ENCODE data around the gene MBD3.
"Not testable (repeated sequence)": the region's sequence is repeated elsewhere in the genome, so short reads cannot be mapped to it uniquely, and the experiment has no call there.

Gene MBD3

GRCh38 chr19:1533510-1534150 is 59.0 kb downstream of the MBD3 start:
- no peak for DNase-seq

- DNase-seq, result no peak
Observed at GRCh38 chr19:1532003-1532402, 60.7 kb downstream of the MBD3 start.

DNA sequence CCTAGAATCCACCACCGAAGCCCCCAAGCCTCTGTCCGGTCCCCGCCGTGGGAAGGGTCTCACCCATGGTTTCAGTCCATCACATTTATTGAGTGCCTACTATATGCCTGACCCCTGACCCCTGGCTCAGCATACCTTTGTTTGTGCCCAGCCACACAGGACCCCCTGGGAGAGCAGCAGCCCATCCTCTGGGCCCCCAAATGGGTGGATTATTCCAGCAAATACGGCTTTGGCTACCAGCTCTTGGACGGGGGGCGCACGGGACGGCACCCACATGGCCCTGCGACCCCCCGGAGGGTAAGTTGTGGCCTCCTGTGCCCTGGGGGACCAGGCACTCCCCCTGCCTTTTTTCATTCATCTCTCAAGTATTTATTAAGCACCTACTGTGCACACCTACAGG is 61.1 kb downstream of the MBD3 start:
- no peak for DNase-seq

DNA sequence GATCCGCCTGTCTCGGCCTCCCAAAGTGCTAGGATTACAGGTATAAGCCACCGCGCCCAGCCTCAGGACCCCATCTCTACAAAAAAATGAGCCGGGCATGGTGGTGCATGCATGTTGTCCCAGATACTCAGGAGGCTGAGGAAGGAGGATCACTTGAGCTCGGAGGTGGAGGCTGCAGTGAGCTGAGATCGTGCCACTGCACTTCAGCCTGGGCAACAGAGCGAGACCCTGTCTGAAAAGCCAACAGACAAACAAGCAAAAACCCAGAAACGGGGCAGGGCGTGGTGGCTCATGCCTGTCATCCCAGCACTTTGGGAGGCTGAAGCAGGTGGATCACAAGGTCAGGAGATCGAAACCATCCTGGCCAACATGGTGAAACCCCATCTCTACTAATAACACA is 61.8 kb downstream of the MBD3 start:
- DNase-seq, result not testable (repeated sequence)

- DNase-seq, result no peak
Observed at GRCh38 chr19:1529430-1529816, 63.2 kb downstream of the MBD3 start.

DNA sequence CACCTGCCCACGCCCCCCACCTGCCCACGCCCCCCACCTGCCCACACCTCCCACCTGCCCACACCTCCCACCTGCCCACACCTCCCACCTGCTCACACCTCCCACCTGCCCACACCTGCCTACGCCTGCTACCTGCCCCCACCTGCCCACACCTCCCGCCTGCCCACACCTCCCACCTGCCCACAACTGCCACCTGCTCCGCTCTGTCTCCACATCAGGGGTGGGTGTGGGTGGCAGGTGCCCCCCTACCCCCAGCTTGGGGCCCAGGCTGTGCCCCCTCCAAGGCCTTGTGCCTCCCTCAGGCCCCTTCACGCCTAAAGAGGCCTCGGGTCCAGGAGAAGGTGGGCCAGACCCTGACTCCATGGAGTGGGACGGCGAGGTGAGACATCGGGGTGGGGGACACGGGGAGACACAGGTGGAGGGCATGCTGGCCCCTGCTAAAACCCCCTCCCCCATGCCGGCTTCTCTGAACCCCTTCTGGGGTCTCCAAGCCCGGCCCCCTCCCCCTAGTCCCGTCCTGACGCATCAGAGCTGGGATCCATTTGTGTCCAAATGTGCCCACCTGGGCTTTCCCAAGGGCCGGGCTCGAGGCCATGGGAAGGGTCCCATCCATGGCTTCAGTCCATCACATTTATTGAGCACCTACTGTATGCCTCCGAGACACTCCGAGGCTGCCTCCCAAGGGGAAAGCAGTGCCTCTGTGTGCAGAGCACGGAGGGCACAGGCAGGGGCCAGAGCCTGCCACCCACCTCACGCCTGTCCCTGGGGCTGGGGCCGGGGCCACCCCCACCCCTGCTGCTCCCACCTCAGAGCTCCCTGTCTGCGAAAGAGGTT is 63.9 kb downstream of the MBD3 start:
- no peak for DNase-seq

- no peak for DNase-seq
Observed at GRCh38 chr19:1527650-1528309, 64.9 kb downstream of the MBD3 start.

DNA sequence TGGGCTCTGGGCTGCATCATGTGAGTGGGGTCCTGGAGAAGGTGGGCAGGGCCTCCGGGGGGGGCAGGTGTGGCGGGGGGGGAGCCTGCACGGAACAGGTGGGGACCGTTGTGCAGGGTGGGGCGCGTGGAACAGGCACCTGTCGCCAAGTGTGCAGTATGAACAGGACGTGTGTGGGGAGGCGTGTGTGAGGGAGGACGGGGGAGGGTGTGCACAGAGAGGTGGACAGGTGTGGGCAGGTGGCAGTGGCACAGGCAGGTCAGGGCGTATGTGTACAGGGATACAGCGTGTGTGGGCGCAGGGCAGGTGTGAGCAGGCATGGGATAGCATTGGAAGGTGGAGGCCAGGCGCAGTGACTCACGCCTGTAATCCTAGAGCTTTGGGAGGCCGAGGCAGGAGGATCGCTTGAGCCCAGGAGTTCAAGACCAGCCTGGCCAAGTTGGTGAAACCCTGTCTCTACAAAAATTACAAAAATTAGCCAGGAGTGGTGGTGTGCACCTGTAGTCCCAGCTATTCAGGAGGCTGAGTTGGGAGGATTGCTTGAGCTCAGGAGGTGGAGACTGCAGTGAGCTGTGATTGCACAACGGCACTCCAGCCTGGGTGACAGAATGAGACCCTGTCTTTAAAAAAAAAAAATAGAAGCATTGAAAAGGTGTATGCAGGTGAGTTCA is 65.6 kb downstream of the MBD3 start:
- DNase-seq, result no peak

DNA sequence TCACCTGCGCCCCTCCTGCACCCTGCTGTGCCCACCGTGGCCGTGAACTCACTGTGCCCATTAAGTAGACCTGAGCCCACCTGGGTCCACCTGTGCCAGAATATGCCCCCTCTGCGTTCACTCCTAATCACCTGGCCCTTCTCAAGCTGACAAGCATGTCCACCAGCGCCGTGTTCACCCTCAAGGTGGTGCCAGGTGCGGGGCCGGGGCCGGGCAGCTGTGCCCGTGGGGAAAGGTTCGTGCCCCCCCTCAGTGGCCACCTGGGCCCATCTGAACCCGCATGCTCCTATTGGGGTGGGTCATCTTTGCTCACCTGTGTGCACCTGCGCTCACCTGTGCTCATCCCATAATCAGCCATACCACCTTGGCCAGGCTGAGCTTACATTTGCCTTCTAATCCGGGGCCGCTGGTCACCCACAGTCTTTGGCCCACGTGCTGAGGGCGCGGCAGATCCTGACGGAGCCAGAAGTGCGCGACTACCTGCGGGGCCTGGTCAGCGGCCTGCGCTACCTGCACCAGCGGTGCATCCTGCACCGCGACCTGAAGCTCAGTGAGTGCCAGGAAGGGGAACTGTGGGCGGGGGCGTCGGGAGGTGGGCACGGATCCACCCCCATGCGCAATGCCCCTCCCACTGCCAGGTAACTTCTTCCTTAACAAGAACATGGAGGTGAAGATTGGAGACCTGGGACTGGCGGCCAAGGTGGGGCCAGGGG is 66.4 kb downstream of the MBD3 start:
- no peak for DNase-seq

DNA sequence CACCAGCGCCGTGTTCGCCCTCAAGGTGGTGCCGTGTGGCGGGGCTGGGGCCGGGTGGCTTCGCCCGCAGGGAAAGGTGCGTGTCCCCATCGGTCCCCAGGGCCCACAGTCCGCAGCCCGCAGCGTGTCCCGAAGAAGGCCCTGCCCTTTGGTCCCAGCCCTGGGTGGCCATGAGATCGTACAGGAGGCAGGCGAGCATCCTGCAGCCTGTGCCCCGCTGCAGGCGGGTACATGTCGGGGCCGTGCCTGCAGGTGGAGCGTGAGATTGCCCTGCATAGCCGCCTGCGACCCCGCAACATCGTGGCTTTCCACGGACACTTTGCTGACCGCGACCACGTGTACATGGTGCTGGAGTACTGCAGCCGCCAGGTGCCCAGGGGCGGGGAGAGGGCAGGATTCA is 67.3 kb downstream of the MBD3 start:
- DNase-seq, result no peak

- DNase-seq, result no peak
Observed at GRCh38 chr19:1524972-1525325, 67.7 kb downstream of the MBD3 start.

DNA sequence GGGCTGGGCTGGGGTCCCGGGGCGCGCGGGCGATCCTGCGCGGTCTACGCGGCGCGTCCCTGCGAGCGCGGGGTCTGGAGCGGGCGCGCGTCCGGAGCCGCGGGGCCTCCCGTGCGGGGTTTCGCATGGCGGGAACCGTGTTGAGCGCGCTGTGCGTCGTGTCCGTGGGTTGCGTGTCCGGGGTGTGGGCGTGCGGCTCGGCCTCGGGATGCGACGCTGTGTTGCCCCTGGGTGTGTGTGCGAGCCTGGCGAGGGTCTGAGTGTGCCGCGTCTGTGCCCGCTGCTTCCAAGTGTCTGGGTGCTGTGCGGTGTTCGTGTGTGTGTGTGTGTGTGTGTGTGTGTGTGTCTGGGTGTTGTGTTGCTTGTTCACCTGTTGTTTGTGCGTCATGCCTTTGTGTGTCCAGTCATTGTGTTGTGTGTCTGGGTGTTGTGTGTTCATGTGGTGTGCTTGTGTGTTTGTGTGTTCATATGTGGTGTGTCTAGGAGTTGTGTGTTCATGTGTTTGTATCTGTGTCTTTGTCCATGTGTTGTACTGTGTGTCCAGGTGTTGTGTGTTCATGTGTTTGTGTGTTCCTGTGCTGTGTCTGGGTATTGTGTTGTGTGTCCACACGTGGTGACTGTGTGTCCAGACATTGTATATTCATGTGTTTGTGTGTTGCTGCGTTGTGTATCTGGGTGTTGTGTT is 68.2 kb downstream of the MBD3 start:
- DNase-seq, result no peak

Data from cortex of kidney (tissue), 1 donor.